NCI-H1417 (cell line): Measurements from ENCODE around the gene VAPB.

Experiments
- DNase-seq, 3 experiments: peaks; one replicate each; lab custom pipeline; 2025; lab: John Stamatoyannopoulos, UW

Gene VAPB

GRCh38 chr20:58378704-58379103, 10.3 kb upstream of the VAPB start:
- no peak for DNase-seq

- no peak for DNase-seq
These were observed 7.4 kb upstream of the VAPB start for GRCh38 chr20:58381627-58382026.

- DNase-seq = no peak
These were observed 6.9 kb upstream of the VAPB start for GRCh38 chr20:58382096-58382495.

GRCh38 chr20:58384821-58385220, 4.2 kb upstream of the VAPB start:
- DNase-seq = no peak

GRCh38 chr20:58388028-58388601, 914 bp upstream of the VAPB start:
- DNase-seq = no peak

GRCh38 chr20:58389324-58389967, 417 bp downstream of the VAPB start:
- peak in 2 of 3 experiments; percentile 57 to 74 for DNase-seq

GRCh38 chr20:58389968-58390658, 1.1 kb downstream of the VAPB start:
- no peak for DNase-seq

- DNase-seq = no peak
These were observed 1.6 kb downstream of the VAPB start for GRCh38 chr20:58390659-58391035.

- DNase-seq = no peak
These were observed 3.3 kb downstream of the VAPB start for GRCh38 chr20:58392286-58392685.

- no peak for DNase-seq
These were observed 4.3 kb downstream of the VAPB start for GRCh38 chr20:58393299-58393698.

- DNase-seq = no peak
These were observed 5.8 kb downstream of the VAPB start for GRCh38 chr20:58394801-58395200.

- DNase-seq = no peak
These were observed 6.6 kb downstream of the VAPB start for GRCh38 chr20:58395604-58396003.

- DNase-seq = no peak
These were observed 8.4 kb downstream of the VAPB start for GRCh38 chr20:58397429-58397828.

GRCh38 chr20:58398254-58398653, 9.2 kb downstream of the VAPB start:
- DNase-seq = no peak

- no peak for DNase-seq
These were observed 10.9 kb downstream of the VAPB start for GRCh38 chr20:58399926-58400325.

GRCh38 chr20:58401162-58401561, 12.1 kb downstream of the VAPB start:
- no peak for DNase-seq

GRCh38 chr20:58402305-58402704, 13.3 kb downstream of the VAPB start:
- DNase-seq = no peak

- no peak for DNase-seq
These were observed 13.8 kb downstream of the VAPB start for GRCh38 chr20:58402827-58403226.

- no peak for DNase-seq
These were observed 14.2 kb downstream of the VAPB start for GRCh38 chr20:58403272-58403671.

GRCh38 chr20:58405504-58406291, 16.7 kb downstream of the VAPB start:
- DNase-seq = no peak

- no peak for DNase-seq
These were observed 17.5 kb downstream of the VAPB start for GRCh38 chr20:58406422-58407001.

- no peak for DNase-seq
These were observed 18.3 kb downstream of the VAPB start for GRCh38 chr20:58407201-58407873.
